CD4-positive, alpha-beta T cell treated with Interleukin-4 for 4 hours (primary cell): ENCODE results near the gene MAP2K5.

ENCODE experiments used
- DNase-seq: peaks from one replicate; pipeline ENCODE4 v3.0.0-alpha.2; 2020

Gene MAP2K5

GRCh38 chr15:67765701-67766100 lies 223.2 kb downstream of the MAP2K5 start:
- DNase-seq: no peak

DNA sequence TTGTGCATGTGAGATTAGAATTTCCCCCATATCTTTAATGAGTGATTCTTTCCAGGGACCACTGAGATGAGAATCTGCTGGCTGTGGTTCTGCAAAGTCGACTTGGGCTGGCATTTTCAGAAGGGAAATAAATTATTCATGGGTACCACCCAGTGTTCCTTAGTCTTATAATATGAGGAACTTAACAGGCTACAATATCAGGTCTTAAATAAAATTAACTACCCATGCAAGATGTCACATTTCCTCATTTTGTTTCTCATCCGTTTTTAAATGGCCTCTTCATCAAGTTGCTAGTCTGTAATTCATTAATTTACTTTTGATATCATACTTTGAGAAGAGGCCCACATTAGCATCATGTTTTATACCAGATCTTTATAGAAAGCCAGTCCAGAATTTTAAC lies 224.5 kb downstream of the MAP2K5 start:
- no peak for DNase-seq

- DNase-seq: no peak
Measured at GRCh38 chr15:67768313-67768977, 225.9 kb downstream of the MAP2K5 start.

DNA sequence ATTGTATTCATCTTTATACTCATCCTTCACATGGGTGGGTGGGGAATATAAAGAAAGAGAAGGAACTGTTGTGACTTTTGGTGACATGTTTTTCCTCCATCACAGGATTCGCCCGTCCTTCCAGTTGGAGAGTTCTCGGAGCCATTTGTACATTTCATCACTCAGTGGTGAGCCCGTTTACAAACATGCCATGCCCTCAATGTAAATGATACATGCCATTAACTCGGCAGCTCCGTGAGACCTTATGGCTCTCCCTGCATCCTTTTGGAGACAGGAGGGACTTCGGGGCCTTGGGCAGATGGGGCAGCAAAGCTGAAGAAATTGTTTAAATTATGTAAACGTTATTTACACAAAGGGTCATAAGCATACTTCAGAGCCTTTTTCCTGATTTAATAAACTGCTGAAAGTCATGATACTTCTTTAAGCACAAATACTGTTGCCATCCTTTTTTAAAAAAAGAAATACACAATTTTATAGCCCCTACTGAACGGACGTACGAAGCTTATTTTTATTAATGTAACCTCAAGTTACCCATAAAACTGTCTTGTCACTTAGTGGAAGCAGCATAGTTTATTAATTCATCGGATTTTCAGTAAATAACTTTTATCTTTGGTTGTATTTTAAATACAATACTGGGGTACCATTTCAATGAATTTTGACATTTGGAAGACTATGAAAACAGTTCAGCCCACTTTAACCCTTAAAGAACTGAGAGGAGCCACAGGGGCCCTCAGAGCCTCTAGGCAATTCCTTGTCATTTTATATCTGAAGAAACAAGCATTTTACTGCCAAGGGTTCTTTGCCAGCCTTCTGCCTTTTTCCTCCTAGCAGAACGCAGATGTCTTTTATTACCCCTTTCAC lies 227.2 kb downstream of the MAP2K5 start:
- no peak for DNase-seq

- DNase-seq: no peak
Measured at GRCh38 chr15:67770358-67770628, 227.8 kb downstream of the MAP2K5 start.

GRCh38 chr15:67771189-67771800 lies 228.8 kb downstream of the MAP2K5 start:
- no peak for DNase-seq

- no peak for DNase-seq
Measured at GRCh38 chr15:67774626-67775025, 232.1 kb downstream of the MAP2K5 start.

- no peak for DNase-seq
Measured at GRCh38 chr15:67775250-67775649, 232.7 kb downstream of the MAP2K5 start.

DNA sequence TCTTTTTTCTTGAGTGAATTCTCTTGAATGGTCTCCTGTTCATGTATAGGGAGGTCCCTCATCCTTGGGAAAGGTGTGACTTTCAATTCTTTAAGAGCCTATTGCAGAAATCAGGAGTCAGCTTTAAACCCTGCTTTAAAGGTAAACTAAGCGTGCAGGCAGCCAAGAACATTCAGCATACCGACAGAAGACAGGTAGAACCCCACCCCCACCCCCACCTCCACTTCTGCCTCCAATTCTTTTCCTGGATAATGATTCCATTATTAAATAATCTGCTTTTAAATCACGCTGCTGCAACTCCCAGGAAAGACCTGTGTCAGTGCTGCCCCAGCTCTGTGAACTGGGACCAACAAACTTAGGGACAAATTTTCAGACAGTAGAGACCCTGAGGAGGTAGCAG lies 233.5 kb downstream of the MAP2K5 start:
- DNase-seq: no peak

- DNase-seq: no peak
Measured at GRCh38 chr15:67776600-67776999, 234.1 kb downstream of the MAP2K5 start.

DNA sequence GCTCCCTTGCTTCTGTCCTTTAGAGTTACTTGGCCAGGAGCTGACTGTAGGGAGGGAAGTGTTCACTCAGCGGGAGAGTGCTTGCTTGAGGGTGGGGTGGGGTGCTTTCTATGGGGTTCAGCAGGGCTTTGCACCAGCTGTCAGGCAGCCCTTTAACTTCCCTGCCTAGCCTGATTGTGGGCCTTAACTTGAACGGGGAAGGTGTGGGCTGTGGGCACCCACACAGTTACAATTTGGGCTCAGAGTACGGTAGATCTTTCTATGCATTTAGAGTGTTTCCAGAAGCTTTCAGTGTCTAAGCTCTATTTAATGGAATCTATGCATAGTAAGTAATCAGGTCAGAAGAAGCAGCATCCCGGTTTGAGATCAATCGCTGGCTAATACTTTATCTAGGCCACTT lies 234.6 kb downstream of the MAP2K5 start:
- no peak for DNase-seq

GRCh38 chr15:67777773-67778172 lies 235.3 kb downstream of the MAP2K5 start:
- DNase-seq: no peak

DNA sequence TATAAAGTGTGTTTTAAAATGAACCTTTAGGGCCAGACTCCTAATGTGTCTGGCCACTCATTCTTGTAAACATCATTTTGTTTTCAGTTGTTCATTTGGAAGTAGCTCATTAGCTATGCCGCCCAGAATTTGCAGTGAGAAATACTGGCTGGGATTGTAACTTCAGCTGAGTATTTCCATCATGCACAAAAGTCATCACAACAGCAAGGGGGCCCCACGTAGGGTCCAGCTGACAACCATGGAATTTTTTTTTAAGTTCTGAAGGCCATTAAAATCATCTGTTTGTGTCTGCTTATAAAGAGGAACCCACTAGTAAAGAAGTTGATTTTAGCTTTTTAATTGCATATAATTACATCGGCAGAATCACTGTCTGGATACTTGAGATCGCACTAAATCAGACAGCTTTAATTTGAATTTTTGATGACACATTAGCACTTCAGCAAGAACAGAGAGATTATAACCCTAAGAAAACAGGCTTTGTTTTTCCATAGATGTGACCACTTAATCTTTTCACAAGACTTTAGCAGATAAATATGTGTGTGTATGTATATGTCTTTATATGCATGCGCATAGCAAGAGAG lies 236.6 kb downstream of the MAP2K5 start:
- DNase-seq: no peak

- no peak for DNase-seq
Measured at GRCh38 chr15:67779549-67780111, 237.1 kb downstream of the MAP2K5 start.

DNA sequence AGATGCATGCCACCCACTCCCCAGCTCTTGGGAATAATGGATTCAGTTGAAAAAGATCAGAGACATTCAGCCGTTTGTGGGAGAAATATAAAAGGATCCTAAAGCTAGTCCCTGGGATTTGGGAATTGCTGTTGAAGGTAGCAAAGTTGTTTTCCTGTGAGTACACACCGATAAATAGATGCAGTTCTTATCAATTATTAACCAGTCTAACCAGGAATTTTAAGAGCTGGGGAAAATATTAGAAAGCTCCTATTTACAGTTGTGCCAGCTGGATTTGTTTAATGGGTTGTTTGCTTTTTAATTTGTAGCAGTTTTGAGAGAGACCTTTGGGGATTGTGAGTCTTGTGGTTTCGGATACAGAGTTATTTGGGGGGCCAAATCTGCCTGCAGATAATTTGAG lies 238.6 kb downstream of the MAP2K5 start:
- no peak for DNase-seq

GRCh38 chr15:67781907-67782690 lies 239.6 kb downstream of the MAP2K5 start:
- DNase-seq: no peak

DNA sequence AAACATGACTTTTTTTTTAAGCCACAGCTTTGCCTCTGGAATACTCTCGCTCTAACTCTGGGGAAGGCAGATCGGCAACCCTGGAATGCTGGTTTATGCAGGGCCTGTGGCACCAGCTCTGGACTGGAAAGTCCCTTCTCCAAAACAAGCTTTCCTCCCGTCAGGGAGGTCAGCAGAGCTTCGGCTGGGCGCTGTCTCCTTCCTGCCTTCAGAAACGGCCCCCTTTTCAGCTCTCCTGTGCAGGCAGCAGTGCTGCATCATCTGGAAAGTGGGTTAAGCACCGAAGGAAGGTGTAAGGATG lies 240.1 kb downstream of the MAP2K5 start:
- no peak for DNase-seq

- peak; percentile 60 for DNase-seq
Measured at GRCh38 chr15:67783303-67783702, 240.8 kb downstream of the MAP2K5 start.

- peak; percentile 3 for DNase-seq
Measured at GRCh38 chr15:67784090-67784781, 241.7 kb downstream of the MAP2K5 start.

GRCh38 chr15:67784856-67785430 lies 242.4 kb downstream of the MAP2K5 start:
- DNase-seq: no peak

DNA sequence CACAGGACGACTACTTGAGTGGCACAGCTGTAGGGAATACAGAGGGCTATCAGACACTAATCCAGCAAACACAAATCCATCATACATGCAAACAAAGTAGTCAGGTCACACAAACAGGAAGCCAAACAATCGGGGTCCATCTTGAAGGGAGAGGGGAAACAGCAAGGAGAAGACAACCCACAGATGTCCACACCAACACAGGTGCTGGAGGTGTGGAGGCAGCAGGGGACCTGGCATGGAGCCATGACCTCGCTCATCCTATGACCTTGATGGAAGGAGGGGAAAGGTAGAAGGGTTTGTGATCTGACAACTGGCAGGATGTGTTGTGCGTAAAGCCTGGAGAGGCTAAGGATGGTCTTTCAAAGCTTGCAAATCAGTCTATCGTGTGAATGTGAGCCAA lies 242.9 kb downstream of the MAP2K5 start:
- no peak for DNase-seq

- DNase-seq: no peak
Measured at GRCh38 chr15:67786646-67787045, 244.1 kb downstream of the MAP2K5 start.
